D341Med (cell line): Measurements from ENCODE around the gene PTPN14.
"Not testable (repeated sequence)": the region's sequence is repeated elsewhere in the genome, so short reads cannot be mapped to it uniquely, and the experiment has no call there.

Experiments used
- DNase-seq: peaks from one replicate; pipeline ENCODE4 v3.0.0; 2012; ENCODE audit warnings: low spot score

PTPN14 gene

GRCh38 chr1:214551436-214552173, at the start of gene PTPN14:
TSS of gene PTPN14 (minus strand) at chr1:214551602. CDS start at chr1:214464803, 86,799 bp downstream.
- DNase-seq = peak; percentile 88

GRCh38 chr1:214593158-214593557, 41.8 kb upstream of the PTPN14 start:
- no peak for DNase-seq

GRCh38 chr1:214591918-214592317, 40.5 kb upstream of the PTPN14 start:
- DNase-seq = not testable (repeated sequence)

- no peak for DNase-seq
Observed at GRCh38 chr1:214590696-214591095, 39.3 kb upstream of the PTPN14 start.

DNA sequence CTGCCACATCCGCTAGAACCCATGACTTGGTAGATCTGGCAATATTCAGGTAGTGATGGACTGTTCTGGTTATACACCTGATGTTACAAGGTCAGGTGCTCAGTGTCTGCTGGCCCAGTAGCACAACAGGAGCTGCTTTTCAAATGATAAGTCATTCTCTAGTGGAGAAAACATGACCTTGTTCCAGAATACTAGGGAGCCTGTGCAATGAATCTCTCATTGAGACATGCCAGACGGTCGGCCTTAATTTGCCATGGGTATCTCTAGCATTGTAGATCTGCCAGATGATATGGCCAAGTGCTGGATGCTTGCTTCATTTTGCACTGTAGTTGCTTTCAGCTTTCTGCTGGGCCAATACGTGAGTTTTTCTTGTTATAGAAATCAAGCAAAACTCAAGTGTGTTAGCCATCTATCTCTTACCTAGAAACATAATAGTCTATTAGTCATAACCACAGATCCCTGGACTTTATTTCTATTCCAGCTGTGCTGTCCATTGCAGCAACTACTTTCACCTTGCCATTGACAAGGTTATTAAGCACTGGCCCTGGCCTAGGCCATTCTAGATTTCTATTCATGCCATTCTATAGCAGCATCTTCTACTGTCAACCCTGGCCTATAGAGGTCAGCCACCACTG, 37.7 kb upstream of the PTPN14 start:
- no peak for DNase-seq

- DNase-seq = no peak
Observed at GRCh38 chr1:214587165-214587564, 35.8 kb upstream of the PTPN14 start.

DNA sequence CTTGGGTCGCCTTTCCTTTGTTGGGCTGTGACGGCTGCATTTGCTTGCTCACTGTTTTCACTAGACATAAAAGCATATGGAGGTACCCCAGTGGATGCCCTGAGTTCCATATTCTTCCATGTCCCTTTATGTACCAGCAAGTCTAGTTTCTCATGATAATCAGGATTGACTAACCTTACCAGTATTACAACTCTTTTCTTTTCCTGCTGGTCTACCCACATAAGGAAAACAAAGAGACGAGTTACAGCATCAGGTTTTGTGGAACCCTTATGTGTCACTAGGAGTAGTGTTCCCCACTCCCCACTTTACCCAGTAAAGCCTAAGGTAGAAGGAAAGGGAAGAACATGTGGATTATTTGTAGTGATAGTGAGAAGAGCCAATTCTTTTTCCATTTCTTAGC, 35.2 kb upstream of the PTPN14 start:
- DNase-seq = no peak

DNA sequence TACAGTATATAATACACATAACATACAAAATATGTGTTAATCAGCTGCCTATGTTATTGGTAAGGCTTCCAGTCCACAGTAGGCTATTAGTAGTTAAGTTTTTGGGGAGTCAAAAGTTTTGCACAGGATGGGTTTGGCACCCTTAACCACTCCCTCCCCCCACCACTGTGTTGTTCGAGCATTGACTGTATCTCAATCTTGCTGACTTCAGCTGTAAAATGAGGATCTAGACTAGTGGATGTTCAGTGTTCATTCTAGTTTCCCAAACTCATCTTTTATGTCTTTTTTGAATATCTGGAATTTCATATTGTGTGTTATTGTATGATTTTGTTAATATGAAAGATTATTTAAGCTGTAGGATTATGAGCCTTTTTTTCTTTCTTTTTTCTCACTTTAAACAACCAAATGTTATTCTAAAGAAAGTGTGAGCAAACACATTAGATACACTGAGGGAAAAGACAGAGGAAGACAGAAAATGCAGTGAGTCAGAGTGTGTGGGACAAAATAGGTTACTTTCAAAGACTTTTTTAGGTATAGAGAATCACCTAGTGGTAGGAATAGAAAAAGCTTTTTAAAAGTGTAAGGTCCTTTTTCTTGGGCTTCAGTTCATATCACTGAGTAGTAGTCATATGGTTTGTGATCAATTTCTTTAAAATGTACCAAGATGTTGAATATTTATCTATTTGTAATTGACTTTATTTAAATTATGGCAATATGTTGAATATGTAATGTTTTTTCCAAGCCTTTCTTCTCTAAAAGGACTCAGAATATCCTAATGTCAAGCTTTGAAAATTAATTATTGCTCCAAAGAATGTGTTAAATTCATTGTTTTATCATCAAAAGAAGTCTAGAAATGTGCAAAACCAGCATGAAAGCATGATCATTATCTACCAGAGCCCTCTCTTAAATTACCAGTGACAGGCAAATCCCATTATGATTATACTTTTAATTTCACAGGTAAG, 33.7 kb upstream of the PTPN14 start:
- peak; percentile 42 for DNase-seq

GRCh38 chr1:214583824-214584554, 32.6 kb upstream of the PTPN14 start:
- DNase-seq = no peak

DNA sequence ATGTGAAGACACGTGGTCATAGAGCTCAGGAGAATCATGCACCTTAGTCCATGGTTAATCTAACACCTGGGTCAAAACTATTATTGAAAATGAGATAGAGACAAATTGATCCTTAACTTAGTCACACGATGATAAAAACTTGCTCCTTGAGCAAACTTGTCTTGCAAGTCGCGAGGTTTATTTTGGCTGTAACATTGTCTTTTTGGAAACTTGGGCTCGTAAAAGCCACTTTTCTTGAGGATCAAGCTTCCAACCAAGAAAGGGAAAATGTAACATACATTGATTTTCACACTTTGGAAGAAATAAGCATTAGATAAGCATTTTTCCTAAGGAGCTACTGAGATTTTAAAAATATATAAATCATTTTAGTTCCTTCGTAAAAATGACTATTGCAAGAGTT, 31.7 kb upstream of the PTPN14 start:
- DNase-seq = no peak

- no peak for DNase-seq
Observed at GRCh38 chr1:214582289-214582891, 31.0 kb upstream of the PTPN14 start.

DNA sequence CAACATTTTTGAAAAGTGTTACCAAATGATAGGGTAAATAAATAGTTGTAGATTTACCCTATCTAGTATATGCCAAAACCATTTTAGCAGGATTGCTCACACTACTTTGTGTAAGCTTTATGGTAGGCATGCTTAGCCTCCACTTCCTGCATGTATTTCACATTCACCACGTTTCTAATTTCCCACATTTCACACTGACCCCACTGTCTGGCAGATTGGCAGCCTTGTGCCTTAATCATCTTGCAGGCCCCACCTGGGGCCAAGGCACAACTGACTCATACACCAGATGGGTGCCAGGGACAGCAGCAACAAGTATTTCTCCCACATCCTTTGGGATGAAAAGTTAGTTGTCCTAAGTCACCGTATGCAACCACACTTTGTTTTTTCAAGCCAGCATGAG, 30.4 kb upstream of the PTPN14 start:
- DNase-seq = no peak

DNA sequence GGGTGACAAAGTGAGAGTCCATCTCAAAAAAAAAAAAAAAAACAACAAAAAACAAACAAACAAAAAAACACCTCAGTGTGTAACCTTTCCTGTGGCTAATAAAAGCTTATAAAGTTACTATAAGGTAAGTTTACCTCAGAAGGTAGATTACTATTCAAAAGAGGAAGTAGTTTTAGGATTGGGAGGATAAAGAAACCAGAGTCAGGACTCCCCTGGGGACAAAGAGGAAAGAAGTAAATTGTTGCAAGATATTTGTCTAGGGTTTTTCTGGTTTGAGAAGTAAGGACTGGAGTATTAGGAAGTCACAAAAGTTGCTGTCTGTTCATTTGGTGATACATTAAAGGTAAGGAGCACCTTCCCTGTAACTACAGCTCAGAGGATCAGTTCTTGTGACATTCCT, 27.8 kb upstream of the PTPN14 start:
- DNase-seq = no peak

- not testable (repeated sequence) for DNase-seq
Observed at GRCh38 chr1:214576120-214576519, 24.7 kb upstream of the PTPN14 start.

DNA sequence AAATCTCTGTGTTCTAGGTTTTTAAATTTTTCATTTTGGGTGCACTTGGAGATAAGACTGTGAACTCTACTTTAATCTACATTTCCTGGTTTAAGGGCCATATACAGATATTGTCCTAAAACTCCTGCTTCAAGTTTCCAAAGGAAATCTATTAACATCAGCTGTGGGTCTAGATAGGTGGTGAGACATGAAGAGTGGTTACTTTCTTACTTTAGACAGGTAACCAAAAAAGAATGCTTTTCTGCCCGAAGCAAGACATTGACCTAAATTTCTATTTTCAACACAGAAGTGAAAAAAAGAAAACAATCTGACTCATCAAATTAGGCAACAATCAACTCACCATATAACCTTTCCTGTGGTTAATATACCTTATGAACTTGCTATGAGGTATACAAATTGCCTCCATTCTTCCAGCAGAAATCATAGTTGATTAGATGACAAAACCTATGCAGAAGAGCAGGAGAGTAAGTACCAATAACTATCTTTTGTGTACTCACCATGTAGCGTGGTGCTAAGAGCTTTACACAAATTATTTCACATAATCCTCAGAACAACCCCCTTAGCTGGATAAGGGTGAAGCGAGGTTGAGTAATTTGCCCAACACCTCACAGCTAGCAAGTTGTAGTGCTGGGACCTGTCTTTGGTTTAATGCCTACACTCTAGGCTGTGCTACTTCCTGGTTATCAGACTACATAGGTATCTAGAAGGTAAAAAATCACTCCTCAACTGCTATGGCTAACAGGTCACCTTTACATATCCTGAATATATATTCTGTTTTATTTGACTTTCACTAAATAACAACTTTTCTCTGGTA, 23.4 kb upstream of the PTPN14 start:
- no peak for DNase-seq

DNA sequence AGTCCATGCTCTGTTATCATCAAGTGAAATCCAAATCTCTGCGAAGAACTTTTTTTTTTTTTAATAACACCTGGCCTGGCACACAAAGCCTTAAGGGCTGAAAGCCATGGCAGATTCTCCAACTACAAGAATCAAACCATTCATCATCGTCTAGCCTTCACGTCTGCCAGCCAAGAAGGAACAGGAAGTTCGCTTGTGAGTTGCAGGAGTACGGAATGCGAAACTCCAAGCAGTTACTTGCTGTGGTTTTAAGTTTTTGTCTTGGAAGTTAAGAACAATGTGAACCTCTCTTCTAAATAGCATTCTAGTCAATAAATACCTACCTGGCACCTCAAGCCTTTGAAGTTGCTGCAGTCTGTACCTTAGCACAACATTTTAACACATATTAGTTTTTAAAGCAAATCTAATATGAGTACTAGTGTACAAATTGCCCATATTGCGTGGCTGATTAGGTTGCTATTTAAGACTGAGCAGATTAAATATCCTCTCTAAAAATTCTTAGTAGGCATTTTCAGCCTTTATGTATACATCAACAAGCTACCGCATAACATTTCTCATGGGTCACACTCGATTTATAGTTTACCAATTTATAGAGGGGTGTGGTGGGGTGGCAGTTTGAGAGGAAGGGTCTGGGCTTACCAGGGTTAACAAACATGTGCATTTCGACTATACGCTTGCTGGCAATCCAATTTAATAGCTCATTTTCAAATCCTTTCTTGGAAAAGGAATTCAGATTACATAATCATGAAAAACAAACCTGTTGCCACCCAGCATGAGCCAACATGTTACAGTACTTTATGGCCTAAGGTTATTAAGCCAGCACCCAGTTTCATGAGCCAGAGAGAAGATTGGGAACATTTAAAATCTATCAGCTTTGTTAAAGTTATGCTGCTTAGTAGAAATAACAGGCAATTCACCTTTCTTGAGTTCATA, 22.2 kb upstream of the PTPN14 start:
- no peak for DNase-seq

GRCh38 chr1:214571281-214571680, 19.9 kb upstream of the PTPN14 start:
- no peak for DNase-seq

GRCh38 chr1:214570442-214570841, 19.0 kb upstream of the PTPN14 start:
- DNase-seq = no peak

DNA sequence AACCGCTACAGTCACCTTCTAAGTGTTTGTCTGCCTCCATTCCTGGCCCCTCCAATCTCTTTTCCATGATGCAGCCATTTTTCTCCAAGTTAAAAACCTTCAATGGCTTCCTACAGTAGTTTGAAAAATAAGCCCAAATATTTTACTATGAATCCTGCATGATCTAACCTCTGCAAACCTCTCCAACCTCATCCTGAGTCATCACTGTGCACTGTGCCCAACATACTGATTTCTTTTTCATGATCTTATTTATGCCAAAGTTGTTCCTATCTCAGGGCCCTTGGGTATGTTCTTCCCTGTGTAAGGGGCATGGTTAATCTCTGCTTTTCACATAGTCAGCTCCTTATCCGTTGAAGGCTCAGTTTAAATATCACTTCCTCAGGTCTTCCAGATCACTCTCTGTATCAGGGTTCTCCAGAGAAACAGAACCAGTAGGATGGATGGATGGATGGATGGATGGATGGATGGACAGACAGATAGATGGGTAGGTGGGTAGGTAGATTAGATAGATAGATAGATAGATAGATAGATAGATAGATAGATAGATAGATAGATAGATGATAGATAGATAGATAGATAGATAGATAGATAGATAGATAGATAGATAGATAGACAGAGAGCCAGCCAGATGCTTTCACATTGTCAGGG, 18.1 kb upstream of the PTPN14 start:
- no peak for DNase-seq
